ENCODE data around the gene NAT9. TPM values are rescaled to one million over a fixed set of nuclear protein-coding genes. Genes with fewer than 3 reads are reported as not detected.

NAT9 gene
- total RNA-seq, 1 donor, result 20.2 TPM

- DNase-seq (ENCODE audit: low read depth), result no peak
- no peak for TF ChIP-seq CTCF (IDR thresholded peaks at IDR 0.05; ENCODE audit: insufficient read depth, low read length)
- no peak overlapping the region for H3K4me3 ChIP-seq (ENCODE audit: low read depth, low read length)
These were observed 43.9 kb downstream of the NAT9 start for GRCh38 chr17:74732042-74732867.

GRCh38 chr17:74731347-74731605 is 44.9 kb downstream of the NAT9 start:
- TF ChIP-seq CTCF (IDR thresholded peaks at IDR 0.05; ENCODE audit: insufficient read depth, low read length), result no peak
- DNase-seq (ENCODE audit: low read depth), result no peak
- no peak overlapping the region for H3K4me3 ChIP-seq (ENCODE audit: low read depth, low read length)

- no peak overlapping the region for H3K4me3 ChIP-seq (ENCODE audit: low read depth, low read length)
- no peak for TF ChIP-seq CTCF (IDR thresholded peaks at IDR 0.05; ENCODE audit: insufficient read depth, low read length)
- DNase-seq (ENCODE audit: low read depth), result no peak
These were observed 45.4 kb downstream of the NAT9 start for GRCh38 chr17:74730491-74731346.

- no peak overlapping the region for H3K4me3 ChIP-seq (ENCODE audit: low read depth, low read length)
- DNase-seq (ENCODE audit: low read depth), result no peak
- no peak for TF ChIP-seq CTCF (IDR thresholded peaks at IDR 0.05; ENCODE audit: insufficient read depth, low read length)
These were observed 46.3 kb downstream of the NAT9 start for GRCh38 chr17:74729866-74730265.

GRCh38 chr17:74729368-74729767 is 46.8 kb downstream of the NAT9 start:
- no peak for TF ChIP-seq CTCF (IDR thresholded peaks at IDR 0.05; ENCODE audit: insufficient read depth, low read length)

GRCh38 chr17:74728702-74729075 is 47.5 kb downstream of the NAT9 start:
- no peak overlapping the region for H3K4me3 ChIP-seq (ENCODE audit: low read depth, low read length)
- no peak for DNase-seq (ENCODE audit: low read depth)
- TF ChIP-seq CTCF (IDR thresholded peaks at IDR 0.05; ENCODE audit: insufficient read depth, low read length), result no peak

More at GRCh38 chr17:74729368-74729767, 46.8 kb downstream of the NAT9 start:
- no peak overlapping the region for H3K4me3 ChIP-seq (ENCODE audit: low read depth, low read length)
- DNase-seq (ENCODE audit: low read depth), result no peak
